ENCODE measurements around the gene IFI27L1.

DNA sequence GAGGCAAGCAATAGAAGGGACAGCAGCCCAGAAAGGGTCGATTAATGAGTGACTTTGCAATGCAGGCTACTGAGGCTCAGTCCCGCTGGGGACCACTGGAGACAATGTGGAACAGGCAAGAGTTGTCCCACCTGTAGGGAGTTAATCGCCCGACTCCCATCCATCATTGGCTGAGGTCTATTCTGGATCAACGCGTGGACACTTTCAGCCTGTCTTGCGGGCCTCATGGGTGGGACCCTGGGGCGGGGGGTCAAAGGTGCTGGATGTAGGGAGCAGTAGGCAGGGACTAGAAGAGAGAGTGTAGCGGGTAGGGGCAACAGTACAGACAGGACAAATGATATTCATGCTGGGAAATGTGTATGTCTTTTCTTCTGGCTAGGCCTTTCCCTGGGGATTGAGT, 42.2 kb downstream of the IFI27L1 start:
- TF ChIP-seq, protein P1, sequence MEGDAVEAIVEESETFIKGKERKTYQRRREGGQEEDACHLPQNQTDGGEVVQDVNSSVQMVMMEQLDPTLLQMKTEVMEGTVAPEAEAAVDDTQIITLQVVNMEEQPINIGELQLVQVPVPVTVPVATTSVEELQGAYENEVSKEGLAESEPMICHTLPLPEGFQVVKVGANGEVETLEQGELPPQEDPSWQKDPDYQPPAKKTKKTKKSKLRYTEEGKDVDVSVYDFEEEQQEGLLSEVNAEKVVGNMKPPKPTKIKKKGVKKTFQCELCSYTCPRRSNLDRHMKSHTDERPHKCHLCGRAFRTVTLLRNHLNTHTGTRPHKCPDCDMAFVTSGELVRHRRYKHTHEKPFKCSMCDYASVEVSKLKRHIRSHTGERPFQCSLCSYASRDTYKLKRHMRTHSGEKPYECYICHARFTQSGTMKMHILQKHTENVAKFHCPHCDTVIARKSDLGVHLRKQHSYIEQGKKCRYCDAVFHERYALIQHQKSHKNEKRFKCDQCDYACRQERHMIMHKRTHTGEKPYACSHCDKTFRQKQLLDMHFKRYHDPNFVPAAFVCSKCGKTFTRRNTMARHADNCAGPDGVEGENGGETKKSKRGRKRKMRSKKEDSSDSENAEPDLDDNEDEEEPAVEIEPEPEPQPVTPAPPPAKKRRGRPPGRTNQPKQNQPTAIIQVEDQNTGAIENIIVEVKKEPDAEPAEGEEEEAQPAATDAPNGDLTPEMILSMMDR (conservative IDR thresholded peaks at IDR 0.05 in 1 of 2, IDR thresholded peaks at IDR 0.05 in 1 of 2; ENCODE audit: low read depth in 1 of 2, low read length in 2 of 2): no peak
- no peak for TF ChIP-seq EZH2 (IDR thresholded peaks at IDR 0.05; ENCODE audit: low read length, missing control alignments)

Measured in fibroblast of lung (primary cell).